ENCODE results near the gene SPOCK3.
"Not testable (repeated sequence)": the region's sequence is repeated elsewhere in the genome, so short reads cannot be mapped to it uniquely, and the experiment has no call there.

Gene SPOCK3

GRCh38 chr4:167234316-167234881, at the start of gene SPOCK3:
Gene SPOCK3 (minus strand): TSS chr4:167234494.
- DNase-seq (ENCODE audit: low spot score) = no peak

- DNase-seq (ENCODE audit: low spot score) = peak; percentile 8
Measured at GRCh38 chr4:167282171-167282864, 48.0 kb upstream of the SPOCK3 start.

GRCh38 chr4:167281545-167281944, 47.3 kb upstream of the SPOCK3 start:
- not testable (repeated sequence) for DNase-seq (ENCODE audit: low spot score)

GRCh38 chr4:167274351-167274750, 40.1 kb upstream of the SPOCK3 start:
- no peak for DNase-seq (ENCODE audit: low spot score)

GRCh38 chr4:167265231-167265630, 30.9 kb upstream of the SPOCK3 start:
- DNase-seq (ENCODE audit: low spot score) = no peak

GRCh38 chr4:167248271-167248670, 14.0 kb upstream of the SPOCK3 start:
- DNase-seq (ENCODE audit: low spot score) = no peak

- DNase-seq (ENCODE audit: low spot score) = no peak
Measured at GRCh38 chr4:167239627-167240026, 5.3 kb upstream of the SPOCK3 start.

GRCh38 chr4:167238226-167238625, 3.9 kb upstream of the SPOCK3 start:
- DNase-seq (ENCODE audit: low spot score) = no peak

GRCh38 chr4:167233685-167234315, 494 bp downstream of the SPOCK3 start:
- no peak for DNase-seq (ENCODE audit: low spot score)

- no peak for DNase-seq (ENCODE audit: low spot score)
Measured at GRCh38 chr4:167232805-167233684, 1.2 kb downstream of the SPOCK3 start.

- no peak for DNase-seq (ENCODE audit: low spot score)
Measured at GRCh38 chr4:167230744-167231143, 3.5 kb downstream of the SPOCK3 start.

- no peak for DNase-seq (ENCODE audit: low spot score)
Measured at GRCh38 chr4:167222099-167222498, 12.2 kb downstream of the SPOCK3 start.

- DNase-seq (ENCODE audit: low spot score) = no peak
Measured at GRCh38 chr4:167221084-167221483, 13.2 kb downstream of the SPOCK3 start.

- no peak for DNase-seq (ENCODE audit: low spot score)
Measured at GRCh38 chr4:167218022-167218608, 16.2 kb downstream of the SPOCK3 start.

- no peak for DNase-seq (ENCODE audit: low spot score)
Measured at GRCh38 chr4:167216783-167217182, 17.5 kb downstream of the SPOCK3 start.

- DNase-seq (ENCODE audit: low spot score) = no peak
Measured at GRCh38 chr4:167210166-167210565, 24.1 kb downstream of the SPOCK3 start.

GRCh38 chr4:167196344-167197012, 37.8 kb downstream of the SPOCK3 start:
- DNase-seq (ENCODE audit: low spot score) = no peak

- no peak for DNase-seq (ENCODE audit: low spot score)
Measured at GRCh38 chr4:167190379-167190778, 43.9 kb downstream of the SPOCK3 start.

GRCh38 chr4:167185465-167185864, 48.8 kb downstream of the SPOCK3 start:
- DNase-seq (ENCODE audit: low spot score) = no peak

- no peak for DNase-seq (ENCODE audit: low spot score)
Measured at GRCh38 chr4:167183036-167183435, 51.3 kb downstream of the SPOCK3 start.

GRCh38 chr4:167177925-167178324, 56.4 kb downstream of the SPOCK3 start:
- no peak for DNase-seq (ENCODE audit: low spot score)

Measured in RKO (cell line).